ENCODE measurements around the gene AHDC1. TPM values are rescaled to one million over a fixed set of nuclear protein-coding genes. Genes with fewer than 3 reads are reported as not detected.

The AHDC1 gene
- total and polyA plus RNA-seq, 10 of the 15 experiments (the other 5 are each of a cell fraction or from before 2014, with no cell fraction given) = 0.21 to 13.0 (median 1.4) TPM

DNA sequence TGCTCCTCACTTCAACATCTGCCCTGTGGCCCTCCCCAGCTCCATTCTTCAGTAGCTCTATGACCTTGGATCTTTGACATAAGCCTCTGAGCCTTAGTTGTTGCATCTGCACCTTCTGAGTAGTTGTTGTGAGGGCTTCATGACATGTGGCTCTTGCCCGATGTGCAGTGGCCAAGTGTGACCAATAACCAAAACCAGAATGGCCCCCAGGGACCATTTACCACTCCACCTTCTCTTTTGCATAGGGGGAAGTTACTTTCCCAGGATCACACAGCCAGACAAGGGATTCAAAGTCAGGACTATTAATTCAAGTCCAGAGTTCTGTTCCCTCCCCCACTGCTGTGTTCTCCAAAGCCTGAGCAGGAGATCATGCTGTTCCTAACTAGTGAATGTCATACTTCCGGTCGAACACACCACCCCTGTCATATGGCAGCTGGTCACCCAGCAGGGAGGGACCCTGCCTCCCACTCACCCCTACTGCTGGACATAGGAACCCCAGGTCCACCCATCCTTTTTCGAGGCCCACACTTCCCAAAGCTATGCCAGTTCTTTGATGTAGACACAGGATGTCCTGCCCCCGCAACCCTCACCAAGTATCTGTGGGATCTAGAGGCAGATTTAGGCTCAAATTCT is 27.0 kb upstream of the AHDC1 start (continued):
- no peak for TF ChIP-seq ZBTB33 (IDR thresholded peaks at IDR 0.05)
- no peak; the same call in 1 of the 2 replicates for TF ChIP-seq HDGF (IDR thresholded peaks at IDR 0.05)
- no peak; the same call in 1 of the 2 replicates for TF ChIP-seq JUND (IDR thresholded peaks at IDR 0.05; ENCODE audit: low read depth, low read length)
- TF ChIP-seq NKRF (conservative IDR thresholded peaks at IDR 0.05) = no peak
- no peak for TF ChIP-seq MYC (IDR thresholded peaks at IDR 0.05; ENCODE audit: insufficient read depth, insufficient read length, insufficient replicate concordance, low read length, severe bottlenecking)
- TF ChIP-seq NFYA (IDR thresholded peaks at IDR 0.05; ENCODE audit: borderline replicate concordance, low read depth, low read length) = no peak
- TF ChIP-seq ZNF24 (IDR thresholded peaks at IDR 0.05) = no peak
- no peak for TF ChIP-seq GABPA (IDR thresholded peaks at IDR 0.05; ENCODE audit: low read depth)
- TF ChIP-seq ZSCAN29 (IDR thresholded peaks at IDR 0.05) = no peak
- TF ChIP-seq ZZZ3 (IDR thresholded peaks at IDR 0.05; ENCODE audit: control insufficient read depth, insufficient read length, low read depth) = no peak
- no peak for TF ChIP-seq ZNF217 (IDR thresholded peaks at IDR 0.05)
- TF ChIP-seq MXI1 (IDR thresholded peaks at IDR 0.05; ENCODE audit: low read depth, low read length) = peak; percentile 86; the same call in 1 of the 2 replicates
- TF ChIP-seq, protein P1, sequence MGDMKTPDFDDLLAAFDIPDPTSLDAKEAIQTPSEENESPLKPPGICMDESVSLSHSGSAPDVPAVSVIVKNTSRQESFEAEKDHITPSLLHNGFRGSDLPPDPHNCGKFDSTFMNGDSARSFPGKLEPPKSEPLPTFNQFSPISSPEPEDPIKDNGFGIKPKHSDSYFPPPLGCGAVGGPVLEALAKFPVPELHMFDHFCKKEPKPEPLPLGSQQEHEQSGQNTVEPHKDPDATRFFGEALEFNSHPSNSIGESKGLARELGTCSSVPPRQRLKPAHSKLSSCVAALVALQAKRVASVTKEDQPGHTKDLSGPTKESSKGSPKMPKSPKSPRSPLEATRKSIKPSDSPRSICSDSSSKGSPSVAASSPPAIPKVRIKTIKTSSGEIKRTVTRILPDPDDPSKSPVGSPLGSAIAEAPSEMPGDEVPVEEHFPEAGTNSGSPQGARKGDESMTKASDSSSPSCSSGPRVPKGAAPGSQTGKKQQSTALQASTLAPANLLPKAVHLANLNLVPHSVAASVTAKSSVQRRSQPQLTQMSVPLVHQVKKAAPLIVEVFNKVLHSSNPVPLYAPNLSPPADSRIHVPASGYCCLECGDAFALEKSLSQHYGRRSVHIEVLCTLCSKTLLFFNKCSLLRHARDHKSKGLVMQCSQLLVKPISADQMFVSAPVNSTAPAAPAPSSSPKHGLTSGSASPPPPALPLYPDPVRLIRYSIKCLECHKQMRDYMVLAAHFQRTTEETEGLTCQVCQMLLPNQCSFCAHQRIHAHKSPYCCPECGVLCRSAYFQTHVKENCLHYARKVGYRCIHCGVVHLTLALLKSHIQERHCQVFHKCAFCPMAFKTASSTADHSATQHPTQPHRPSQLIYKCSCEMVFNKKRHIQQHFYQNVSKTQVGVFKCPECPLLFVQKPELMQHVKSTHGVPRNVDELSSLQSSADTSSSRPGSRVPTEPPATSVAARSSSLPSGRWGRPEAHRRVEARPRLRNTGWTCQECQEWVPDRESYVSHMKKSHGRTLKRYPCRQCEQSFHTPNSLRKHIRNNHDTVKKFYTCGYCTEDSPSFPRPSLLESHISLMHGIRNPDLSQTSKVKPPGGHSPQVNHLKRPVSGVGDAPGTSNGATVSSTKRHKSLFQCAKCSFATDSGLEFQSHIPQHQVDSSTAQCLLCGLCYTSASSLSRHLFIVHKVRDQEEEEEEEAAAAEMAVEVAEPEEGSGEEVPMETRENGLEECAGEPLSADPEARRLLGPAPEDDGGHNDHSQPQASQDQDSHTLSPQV (IDR thresholded peaks at IDR 0.05) = peak; percentile 81
- TF ChIP-seq, protein P2, sequence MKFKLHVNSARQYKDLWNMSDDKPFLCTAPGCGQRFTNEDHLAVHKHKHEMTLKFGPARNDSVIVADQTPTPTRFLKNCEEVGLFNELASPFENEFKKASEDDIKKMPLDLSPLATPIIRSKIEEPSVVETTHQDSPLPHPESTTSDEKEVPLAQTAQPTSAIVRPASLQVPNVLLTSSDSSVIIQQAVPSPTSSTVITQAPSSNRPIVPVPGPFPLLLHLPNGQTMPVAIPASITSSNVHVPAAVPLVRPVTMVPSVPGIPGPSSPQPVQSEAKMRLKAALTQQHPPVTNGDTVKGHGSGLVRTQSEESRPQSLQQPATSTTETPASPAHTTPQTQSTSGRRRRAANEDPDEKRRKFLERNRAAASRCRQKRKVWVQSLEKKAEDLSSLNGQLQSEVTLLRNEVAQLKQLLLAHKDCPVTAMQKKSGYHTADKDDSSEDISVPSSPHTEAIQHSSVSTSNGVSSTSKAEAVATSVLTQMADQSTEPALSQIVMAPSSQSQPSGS (IDR thresholded peaks at IDR 0.05; ENCODE audit: low read length) = no peak
- TF ChIP-seq, protein P3, sequence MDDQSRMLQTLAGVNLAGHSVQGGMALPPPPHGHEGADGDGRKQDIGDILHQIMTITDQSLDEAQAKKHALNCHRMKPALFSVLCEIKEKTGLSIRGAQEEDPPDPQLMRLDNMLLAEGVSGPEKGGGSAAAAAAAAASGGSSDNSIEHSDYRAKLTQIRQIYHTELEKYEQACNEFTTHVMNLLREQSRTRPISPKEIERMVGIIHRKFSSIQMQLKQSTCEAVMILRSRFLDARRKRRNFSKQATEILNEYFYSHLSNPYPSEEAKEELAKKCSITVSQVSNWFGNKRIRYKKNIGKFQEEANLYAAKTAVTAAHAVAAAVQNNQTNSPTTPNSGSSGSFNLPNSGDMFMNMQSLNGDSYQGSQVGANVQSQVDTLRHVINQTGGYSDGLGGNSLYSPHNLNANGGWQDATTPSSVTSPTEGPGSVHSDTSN (IDR thresholded peaks at IDR 0.05; ENCODE audit: insufficient replicate concordance, low read depth, low read length) = peak; percentile 7
- no peak; the same call in 1 of the 2 replicates for TF ChIP-seq TCF3 (IDR thresholded peaks at IDR 0.05; ENCODE audit: borderline replicate concordance, insufficient read depth, low read depth, low read length)
- peak; percentile 36; the same call in 1 of the 2 replicates for TF ChIP-seq MEF2A (IDR thresholded peaks at IDR 0.05; ENCODE audit: insufficient read depth, low read depth, low read length)
- no peak for TF ChIP-seq CHD1 (IDR thresholded peaks at IDR 0.05; ENCODE audit: low read depth, low read length)
- no peak for TF ChIP-seq SP1 (IDR thresholded peaks at IDR 0.05; ENCODE audit: low read depth, low read length)
